GM19043 (cell line): ENCODE results near the gene MAMLD1.

ENCODE experiments used
- ATAC-seq: cut with Tn5 transposase; IDR thresholded peaks from one replicate; pipeline ENCODE4 v1.9.1; 2021; ENCODE audit warnings: low read depth; ENCODE audit not compliant: unreplicated experiment

Gene MAMLD1

DNA sequence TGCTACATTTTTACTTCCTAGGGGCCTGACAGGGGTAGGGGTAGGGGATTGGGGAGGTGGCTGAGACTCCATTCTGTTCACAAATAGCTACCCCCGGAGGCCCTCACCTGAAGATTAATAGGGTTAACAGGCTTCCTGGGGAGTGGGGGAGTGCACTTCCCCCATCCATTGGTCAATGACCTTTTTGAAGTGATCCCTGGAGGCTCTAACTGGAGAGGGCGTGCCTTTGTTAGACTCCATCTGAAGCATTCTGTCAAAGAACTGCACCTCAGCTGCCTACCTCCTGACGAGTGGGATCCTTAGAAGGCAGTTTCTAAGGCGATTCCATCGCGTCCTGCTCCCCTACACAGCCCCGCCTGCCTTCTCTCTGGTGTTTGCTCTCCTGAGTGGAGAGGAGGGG, 195.3 kb downstream of the MAMLD1 start:
- no peak for ATAC-seq
